Stimulated activated naive CD8-positive, alpha-beta T cell treated with anti-CD3 and anti-CD28 coated beads, Interleukin-15, amount 100 ng/mL, for 72 hours (primary cell): ENCODE data around the gene FAM241B.

Source experiments
- ATAC-seq: fragments of 150-1000 bp; cut with Tn5 transposase; 2 replicates; pipeline ENCODE4 v1.10.0; 2021; ENCODE audit warnings: mild to moderate bottlenecking, moderate library complexity
- DNase-seq, 2 donors: peaks; one replicate each; pipeline ENCODE4 v3.0.0; 2021 to 2022
- H3K27ac Mint-ChIP-seq, 2 donors: one replicate each; pipeline ENCODE4 v1.8.0; 2022; ENCODE audit warnings: mild to moderate bottlenecking in 2 of 2, mixed read lengths in 2 of 2, moderate library complexity in 2 of 2
- H3K27me3 Mint-ChIP-seq: one replicate; pipeline ENCODE4 v1.8.0; 2022; ENCODE audit warnings: mixed read lengths
- H3K4me1 Mint-ChIP-seq: one replicate; pipeline ENCODE4 v1.8.0; 2022; ENCODE audit warnings: mild to moderate bottlenecking, mixed read lengths
- H3K4me3 Mint-ChIP-seq, 2 donors: one replicate each; pipeline ENCODE4 v1.8.0; 2022; ENCODE audit warnings: mild to moderate bottlenecking in 2 of 2, mixed read lengths in 2 of 2, moderate library complexity in 1 of 2
- H3K9me3 Mint-ChIP-seq, 2 donors: one replicate each; pipeline ENCODE4 v1.8.0; 2022; ENCODE audit warnings: mixed read lengths in 2 of 2

The FAM241B gene

DNA sequence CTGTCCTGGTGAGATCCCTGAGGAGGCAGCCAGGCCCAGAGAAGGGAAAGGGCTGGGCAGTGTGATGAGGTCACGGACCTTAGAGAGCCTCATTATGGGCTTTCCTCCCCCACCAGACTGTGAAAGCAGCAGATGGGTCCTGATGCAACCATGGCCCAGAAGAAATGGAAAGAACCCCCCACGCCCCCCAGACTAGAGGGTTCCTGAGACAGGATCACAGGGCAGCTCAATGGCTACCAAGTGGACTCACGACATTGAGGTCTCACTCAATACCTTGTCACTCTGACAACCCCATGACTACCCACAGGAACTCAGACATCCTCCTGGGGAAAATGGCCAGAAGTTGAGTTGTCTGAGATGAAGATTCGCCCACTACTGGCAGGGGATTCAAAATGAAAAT lies 36.7 kb downstream of the FAM241B start:
- no peak for ATAC-seq
- Mint-ChIP-seq H3K4me1 (no peaks in the 10 kb centered on the region), H3K27ac (no peak overlapping the region)

DNA sequence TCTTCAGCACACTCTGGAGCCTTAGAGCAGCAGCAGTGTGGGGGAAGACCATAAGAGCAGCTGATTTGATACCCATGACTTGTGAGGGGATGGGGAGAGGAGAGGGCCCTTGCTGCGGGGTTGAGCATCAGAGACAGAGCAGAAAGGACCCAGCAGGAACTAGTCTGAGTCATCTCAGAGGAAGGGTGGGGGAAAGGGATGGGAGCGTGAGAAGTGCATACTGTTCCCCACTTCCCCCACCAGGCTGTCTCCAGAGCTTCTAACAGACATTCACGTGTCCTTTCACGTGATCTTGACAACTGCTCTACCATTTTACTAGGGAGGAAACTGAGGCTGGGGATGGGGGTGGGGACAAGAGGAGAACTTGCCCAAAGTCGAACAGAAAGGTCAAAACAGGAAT lies 38.7 kb downstream of the FAM241B start:
- no peaks in the 10 kb centered on the region for H3K4me1 Mint-ChIP-seq
- peaks cover 34% of the 10 kb centered on the region for H3K27me3 Mint-ChIP-seq
- no peak overlapping the region for H3K27ac Mint-ChIP-seq
- no peak overlapping the region for H3K4me3 Mint-ChIP-seq
- no peaks in the 10 kb centered on the region for H3K9me3 Mint-ChIP-seq
- ATAC-seq (no peak), DNase-seq (no peak)

More for the DNA sequence above, 36.7 kb downstream of the FAM241B start:
- Mint-ChIP-seq H3K4me3 (no peak overlapping the region), H3K27me3 (peaks cover 34% of the 10 kb centered on the region), H3K9me3 (no peaks in the 10 kb centered on the region)
- no peak for DNase-seq

DNA sequence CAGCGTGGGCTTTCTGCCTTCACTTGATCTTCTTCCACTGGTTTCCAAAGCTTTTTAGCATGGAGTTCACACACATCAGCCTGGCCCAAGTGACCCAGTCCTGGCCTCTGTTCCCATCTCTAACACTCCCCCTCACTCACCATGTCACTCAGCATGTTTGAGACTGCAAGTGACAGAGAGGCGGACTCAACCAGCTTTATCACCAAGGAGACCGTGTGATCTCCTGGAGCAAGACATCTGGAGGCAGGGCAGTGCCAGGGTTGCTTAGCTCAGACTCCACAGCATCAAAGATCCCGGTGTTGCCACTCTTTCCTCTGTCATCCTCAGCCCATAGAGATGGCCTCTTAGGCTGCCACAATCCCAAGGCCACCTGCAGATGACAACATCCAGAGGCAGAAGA lies 39.4 kb downstream of the FAM241B start:
- DNase-seq = no peak
- no peaks in the 10 kb centered on the region for H3K9me3 Mint-ChIP-seq
- H3K4me3 Mint-ChIP-seq = no peak overlapping the region
- no peak overlapping the region for H3K27ac Mint-ChIP-seq
- H3K4me1 Mint-ChIP-seq = no peaks in the 10 kb centered on the region
- no peak for ATAC-seq
- peaks cover 34% of the 10 kb centered on the region for H3K27me3 Mint-ChIP-seq

DNA sequence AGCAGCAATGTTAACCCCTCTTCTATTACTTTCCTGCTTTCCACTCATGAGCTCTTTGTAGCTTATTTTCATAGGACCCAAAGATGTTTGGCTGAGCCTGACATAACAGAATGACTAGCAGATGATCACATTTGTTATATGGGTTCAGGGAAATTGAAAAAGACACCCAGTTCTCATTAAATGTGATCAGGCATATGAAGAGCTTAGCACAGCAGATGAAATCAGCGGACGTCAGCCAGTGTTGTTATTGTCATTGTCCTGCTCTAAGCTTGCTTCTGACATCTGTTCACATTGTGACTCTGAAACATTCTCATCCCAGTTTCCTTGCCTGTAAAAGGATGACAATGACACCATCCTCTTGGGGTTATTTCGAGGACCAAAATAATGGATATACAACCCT lies 43.5 kb downstream of the FAM241B start:
- Mint-ChIP-seq H3K27ac (no peak overlapping the region), H3K4me3 (no peak overlapping the region), H3K27me3 (peaks cover 25% of the 10 kb centered on the region), H3K4me1 (no peaks in the 10 kb centered on the region), H3K9me3 (no peaks in the 10 kb centered on the region)
- ATAC-seq = no peak
- no peak for DNase-seq

DNA sequence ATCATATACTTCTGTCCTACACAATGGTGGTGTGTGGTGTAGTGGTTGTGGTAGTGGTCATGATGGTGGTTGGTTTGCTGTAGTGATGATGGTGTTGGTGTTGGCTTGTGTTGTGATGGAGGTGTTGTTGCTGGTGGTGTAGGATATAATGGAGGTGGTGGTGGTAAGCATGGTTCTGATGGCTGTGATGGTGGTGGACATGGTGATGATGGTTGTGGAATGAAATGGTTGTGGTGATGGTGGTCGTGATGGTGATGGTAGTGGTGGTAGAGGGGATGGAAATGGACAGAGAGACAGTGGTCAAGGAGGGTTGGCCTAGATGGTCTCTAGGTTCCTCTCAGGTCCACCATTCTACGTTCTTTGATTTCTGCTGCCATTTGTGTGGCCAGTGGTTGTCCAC lies 44.7 kb downstream of the FAM241B start:
- no peak for ATAC-seq
- Mint-ChIP-seq H3K4me1 (no peaks in the 10 kb centered on the region), H3K4me3 (no peak overlapping the region), H3K27ac (no peak overlapping the region), H3K9me3 (no peaks in the 10 kb centered on the region), H3K27me3 (peaks cover 21% of the 10 kb centered on the region)
- no peak for DNase-seq

DNA sequence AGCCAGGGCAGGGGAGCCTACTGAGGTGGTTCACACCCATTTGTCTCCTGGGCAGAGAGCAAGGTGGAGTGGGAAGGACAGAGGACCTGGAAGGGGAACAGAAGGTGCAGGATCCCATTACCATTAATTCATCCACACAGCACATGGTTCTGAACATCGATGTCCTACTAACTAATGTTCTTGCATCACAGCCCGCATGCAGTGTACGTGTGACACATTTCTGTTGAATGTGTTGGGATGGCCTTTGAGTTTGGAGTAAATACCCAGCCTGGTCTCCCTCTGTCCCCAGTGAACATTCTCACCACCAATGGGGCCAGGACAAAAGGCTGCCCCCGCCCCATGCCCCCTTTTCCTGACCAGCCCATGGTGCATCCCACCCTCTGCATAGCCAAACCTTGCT lies 46.3 kb downstream of the FAM241B start:
- Mint-ChIP-seq H3K4me1 (no peaks in the 10 kb centered on the region), H3K27ac (no peak overlapping the region), H3K4me3 (no peak overlapping the region), H3K9me3 (no peaks in the 10 kb centered on the region), H3K27me3 (peaks cover 31% of the 10 kb centered on the region)
- no peak for ATAC-seq
- DNase-seq = no peak

DNA sequence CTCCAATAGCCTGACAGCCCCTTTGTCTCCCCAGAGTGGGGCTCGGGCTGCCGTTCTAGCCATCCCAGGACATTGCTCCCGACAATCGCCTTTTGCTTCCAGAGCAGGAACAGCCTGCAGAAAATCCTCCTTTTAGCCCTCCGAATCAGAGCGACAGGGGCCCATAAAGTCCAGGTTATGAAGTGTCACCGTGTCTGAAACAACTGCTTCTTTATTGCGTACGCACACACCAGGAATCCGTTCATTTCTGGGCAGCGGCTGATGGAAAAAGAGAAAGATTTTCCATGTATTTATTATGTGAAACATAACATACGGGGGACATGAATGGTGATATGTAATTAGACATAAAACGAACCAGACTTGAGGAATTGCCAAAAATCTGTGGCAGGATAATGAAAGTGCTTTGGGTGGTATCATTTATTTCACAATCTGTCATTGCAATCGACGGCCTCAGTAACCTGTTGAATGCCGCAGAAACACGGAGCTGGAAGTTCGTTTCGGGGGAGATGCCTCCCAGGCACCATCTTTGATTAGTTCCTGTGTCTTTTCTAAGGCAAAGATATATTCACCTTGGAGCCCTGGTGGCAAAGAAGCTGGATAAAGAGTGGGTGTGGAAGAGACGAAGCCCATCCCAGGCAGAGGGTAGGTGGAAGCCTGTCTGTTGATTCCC lies 48.1 kb downstream of the FAM241B start:
- DNase-seq = no peak
- Mint-ChIP-seq H3K27me3 (peaks cover 46% of the 10 kb centered on the region), H3K4me1 (no peaks in the 10 kb centered on the region), H3K9me3 (no peaks in the 10 kb centered on the region), H3K4me3 (no peak overlapping the region), H3K27ac (no peak overlapping the region)
- ATAC-seq = no peak

DNA sequence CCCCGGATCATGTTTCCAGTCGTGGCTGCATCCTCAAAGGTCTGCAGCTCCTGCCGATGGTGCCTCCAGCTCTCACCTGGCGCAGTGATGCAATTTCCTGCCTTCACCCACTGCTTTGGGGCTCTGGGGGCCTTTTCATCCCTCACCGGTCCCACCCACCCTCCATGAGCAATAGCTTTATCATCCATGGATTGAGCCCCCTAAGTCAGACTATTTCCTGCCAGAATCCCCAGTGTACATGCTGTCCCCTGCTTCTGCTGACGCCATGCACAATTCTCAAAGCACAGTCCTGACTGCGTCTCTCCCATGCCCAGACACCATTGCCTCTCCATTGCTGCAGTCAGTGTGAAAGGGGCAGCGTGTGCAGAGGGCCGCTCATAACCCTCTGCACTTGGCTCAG lies 49.7 kb downstream of the FAM241B start:
- H3K27ac Mint-ChIP-seq = no peak overlapping the region
- no peaks in the 10 kb centered on the region for H3K9me3 Mint-ChIP-seq
- no peaks in the 10 kb centered on the region for H3K4me1 Mint-ChIP-seq
- no peak for ATAC-seq
- no peak for DNase-seq
- H3K27me3 Mint-ChIP-seq = peaks cover 46% of the 10 kb centered on the region
- no peak overlapping the region for H3K4me3 Mint-ChIP-seq

DNA sequence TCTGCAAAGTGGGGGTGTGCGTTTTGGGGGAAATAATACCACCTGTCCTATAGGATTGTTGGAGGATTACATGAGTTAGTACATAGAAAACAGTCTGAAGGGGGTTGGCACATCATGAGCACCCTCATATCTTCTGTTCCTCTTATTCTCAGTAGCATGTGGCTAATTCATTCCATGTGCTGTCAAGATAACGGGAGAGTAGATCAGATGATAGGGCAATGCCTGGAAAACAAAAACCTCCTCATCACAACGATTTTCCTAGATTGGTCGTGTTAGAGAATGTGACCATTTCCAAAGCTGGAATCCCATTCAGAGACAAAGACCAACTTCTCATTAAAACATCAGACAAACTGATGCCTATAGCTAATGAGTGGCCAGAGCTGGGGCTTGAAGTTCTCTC lies 50.6 kb downstream of the FAM241B start:
- no peaks in the 10 kb centered on the region for H3K4me1 Mint-ChIP-seq

DNA sequence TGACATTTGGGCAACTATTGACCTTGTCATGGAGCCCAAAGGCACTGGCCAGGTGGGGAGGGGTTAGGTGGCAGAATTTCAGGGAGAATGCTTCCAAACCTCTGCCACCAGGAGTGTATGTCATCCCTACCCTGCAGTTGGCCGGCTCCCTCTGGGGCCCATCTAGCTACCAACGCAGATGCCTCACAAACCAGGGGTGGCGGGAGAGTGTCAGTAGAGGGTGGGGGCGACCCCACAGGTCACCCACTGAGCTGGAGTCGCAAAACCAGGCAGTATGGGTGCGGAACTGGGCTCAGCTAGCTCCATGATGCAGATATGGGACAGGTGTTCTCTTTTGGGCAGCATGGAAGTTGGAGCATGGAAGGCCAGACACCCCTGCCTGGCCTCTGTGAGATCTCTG lies 51.4 kb downstream of the FAM241B start:
- H3K27ac Mint-ChIP-seq = no peak overlapping the region
- DNase-seq (no peak), ATAC-seq (no peak)
- no peak overlapping the region for H3K4me3 Mint-ChIP-seq
- no peaks in the 10 kb centered on the region for H3K9me3 Mint-ChIP-seq
- H3K4me1 Mint-ChIP-seq = no peaks in the 10 kb centered on the region
- H3K27me3 Mint-ChIP-seq = peaks cover 50% of the 10 kb centered on the region

More for the DNA sequence above, 50.6 kb downstream of the FAM241B start:
- H3K9me3 Mint-ChIP-seq = no peaks in the 10 kb centered on the region
- no peak for ATAC-seq
- no peak overlapping the region for H3K27ac Mint-ChIP-seq
- no peak overlapping the region for H3K4me3 Mint-ChIP-seq
- no peak for DNase-seq
- H3K27me3 Mint-ChIP-seq = peaks cover 46% of the 10 kb centered on the region

DNA sequence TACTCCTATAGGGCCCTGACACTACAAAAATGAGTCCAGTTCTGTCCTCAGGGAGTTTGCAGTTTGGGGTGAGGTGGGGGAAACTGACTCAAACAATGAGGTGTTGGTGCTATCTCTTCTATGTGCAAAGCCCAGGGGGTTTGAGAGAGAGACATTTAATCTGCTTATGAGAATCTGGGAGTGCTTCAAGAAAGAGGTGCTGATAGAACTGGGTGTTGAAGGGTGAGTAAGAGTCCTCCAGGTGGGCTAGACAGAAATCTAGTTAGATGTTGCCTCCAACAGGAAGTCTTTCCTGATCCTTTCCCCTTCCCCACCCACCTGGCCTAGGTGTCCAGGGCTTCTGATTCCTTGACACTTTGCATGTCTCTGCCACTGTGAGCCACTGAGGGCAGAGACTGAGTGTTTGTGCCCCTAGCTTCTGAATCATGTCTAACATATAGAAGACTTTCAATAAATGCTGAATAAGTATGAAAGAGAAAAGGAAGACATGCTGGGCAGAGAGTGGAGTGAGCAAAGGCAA lies 53.0 kb downstream of the FAM241B start:
- H3K4me3 Mint-ChIP-seq = no peak overlapping the region
- DNase-seq = no peak
- H3K9me3 Mint-ChIP-seq = no peaks in the 10 kb centered on the region
- peak overlapping the region in 1 of 2 donors; percentile 0 for H3K27ac Mint-ChIP-seq
- no peak for ATAC-seq
- H3K4me1 Mint-ChIP-seq = no peaks in the 10 kb centered on the region
- H3K27me3 Mint-ChIP-seq = peaks cover 54% of the 10 kb centered on the region
